BLaER1 treated with 17β-estradiol and CSF1 and Interleukin-3, amounts not matched to agents 10 nM and 100 nM (cell line): Measurements from ENCODE around the gene RGS12.
A peak's percentile ranks its signal among the peaks of the same experiment; 100 is the strongest.

Experiments
- H3K27ac ChIP-seq, 11 experiments: shearing (Covaris generic); formaldehyde crosslinking; 2 replicates each; pipeline ENCODE4 v1.8.1; 2022
- H3K27me3 ChIP-seq, 11 experiments: shearing (Covaris generic); formaldehyde crosslinking; 2 replicates each; pipeline ENCODE4 v1.8.1; 2022
- H3K36me3 ChIP-seq, 11 experiments: shearing (Covaris generic); formaldehyde crosslinking; 2 replicates each; pipeline ENCODE4 v1.8.1; 2022
- H3K4me1 ChIP-seq, 10 experiments: shearing (Covaris generic); formaldehyde crosslinking; 2 replicates each; pipeline ENCODE4 v1.8.1; 2022
- H3K4me2 ChIP-seq, 11 experiments: shearing (Covaris generic); formaldehyde crosslinking; 2 replicates each; pipeline ENCODE4 v1.8.1; 2022
- H3K4me3 ChIP-seq, 10 experiments: shearing (Covaris generic); formaldehyde crosslinking; 2 replicates each; pipeline ENCODE4 v1.8.1; 2022
- H3K9ac ChIP-seq, 11 experiments: shearing (Covaris generic); formaldehyde crosslinking; 2 replicates each; pipeline ENCODE4 v1.8.1; 2022
- H3K9me3 ChIP-seq, 11 experiments: shearing (Covaris generic); formaldehyde crosslinking; replicated peaks in 1 of 11; 2 replicates each; pipeline ENCODE4 v1.8.1; 2022
- H4K20me1 ChIP-seq, 11 experiments: shearing (Covaris generic); formaldehyde crosslinking; 2 replicates each; pipeline ENCODE4 v1.8.1; 2022
- Cebpa-rat ChIP-seq, 11 experiments: shearing (Covaris generic); IDR thresholded peaks; 2 replicates each; pipeline ENCODE4 v1.8.1; 2022

The RGS12 gene

DNA sequence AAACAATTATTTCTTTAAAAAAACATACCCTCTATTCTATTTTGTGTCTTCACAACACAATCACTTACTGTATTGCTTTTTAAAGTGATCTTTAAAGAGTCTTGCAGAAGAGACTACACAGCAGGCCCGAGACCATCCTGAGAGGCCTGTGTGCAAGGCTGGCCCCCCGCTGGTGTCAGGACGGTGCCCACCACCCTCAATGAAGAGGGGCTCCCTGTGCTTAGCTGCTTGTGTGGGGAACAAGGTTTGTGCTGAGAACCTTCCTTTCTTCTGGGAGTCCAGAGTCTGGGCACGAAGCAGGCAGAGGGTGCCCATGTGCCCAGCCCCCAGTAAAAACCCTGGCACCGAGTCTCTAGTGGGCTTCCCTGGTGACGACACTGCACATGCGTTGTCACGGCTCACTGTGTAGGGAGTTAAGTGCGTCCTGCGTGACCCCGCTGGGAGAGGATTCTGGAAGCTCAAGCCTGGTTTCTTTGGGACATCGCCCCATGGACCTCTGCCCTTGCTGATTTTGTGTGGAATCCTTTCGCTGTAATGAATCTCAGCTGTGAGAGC lies 22.0 kb downstream of the RGS12 start:
- Histone ChIP-seq H3K9ac (0 out of 22 replicates have a peak overlapping the region, but pooled peaks of 1 of the 11 experiments have one; percentile 20), H3K4me3 (no peak overlapping the region), H3K9me3 (no peaks in the 10 kb centered on the region), H3K27me3 (no peaks in the 10 kb centered on the region), H3K4me2 (no peak overlapping the region), H3K4me1 (peaks cover 7 to 66% (median 57%) of the 10 kb centered on the region in 10 experiments; a peak in 18 of 20 replicates), H4K20me1 (peaks cover 0 to 96% (median 77%) of the 10 kb centered on the region in 11 experiments; a peak in 19 of 22 replicates), H3K36me3 (peaks cover 26 to 87% (median 60%) of the 10 kb centered on the region in 11 experiments), H3K27ac (peak overlapping the region in 1 of 11 experiments; percentile 32; a peak in 1 of 22 replicates)
- TF ChIP-seq Cebpa-rat (IDR thresholded peaks at IDR 0.05) = no peak

DNA sequence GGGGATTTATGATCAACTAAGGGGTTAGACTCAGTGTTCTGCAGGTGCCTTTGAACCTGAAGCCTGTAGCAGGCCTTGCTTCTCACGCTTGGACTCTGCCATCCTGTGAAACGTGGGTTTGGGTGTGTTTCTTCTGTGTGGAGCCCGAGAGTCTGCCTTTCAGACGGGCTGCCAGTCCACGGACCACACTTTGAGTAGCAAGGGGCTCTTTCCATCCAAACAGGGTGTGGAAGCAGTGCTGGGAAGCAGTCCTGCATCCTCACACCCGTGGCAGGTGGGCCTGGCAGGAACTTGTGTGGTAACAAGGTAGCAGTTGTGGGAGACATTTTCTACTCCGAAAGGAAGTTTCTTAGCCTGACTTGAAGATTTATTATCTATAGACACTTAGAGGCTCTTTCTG lies 22.7 kb downstream of the RGS12 start:
- Histone ChIP-seq H3K27me3 (no peaks in the 10 kb centered on the region), H3K4me2 (no peak overlapping the region), H3K9ac (no peak overlapping the region), H3K9me3 (no peaks in the 10 kb centered on the region), H3K4me1 (peaks cover 7 to 66% (median 56%) of the 10 kb centered on the region in 10 experiments; a peak in 18 of 20 replicates), H3K27ac (no peak overlapping the region), H3K36me3 (peaks cover 26 to 95% (median 67%) of the 10 kb centered on the region in 11 experiments), H4K20me1 (peaks cover 0 to 96% (median 78%) of the 10 kb centered on the region in 11 experiments; a peak in 19 of 22 replicates), H3K4me3 (no peak overlapping the region)
- TF ChIP-seq Cebpa-rat (IDR thresholded peaks at IDR 0.05) = no peak

DNA sequence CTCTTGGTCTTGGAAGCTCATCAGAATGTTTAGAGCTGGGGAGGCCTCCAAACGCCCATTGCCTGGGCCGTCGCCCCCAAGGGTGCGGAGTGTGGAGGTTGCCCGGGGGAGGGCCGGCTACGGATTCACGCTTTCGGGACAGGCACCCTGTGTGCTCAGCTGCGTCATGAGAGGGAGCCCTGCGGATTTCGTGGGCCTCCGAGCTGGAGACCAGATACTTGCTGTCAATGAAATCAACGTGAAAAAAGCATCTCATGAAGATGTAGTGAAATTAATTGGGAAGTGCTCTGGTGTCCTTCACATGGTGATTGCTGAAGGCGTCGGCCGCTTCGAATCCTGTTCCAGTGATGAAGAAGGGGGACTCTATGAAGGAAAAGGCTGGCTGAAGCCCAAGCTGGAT lies 23.3 kb downstream of the RGS12 start:
- H3K4me1 ChIP-seq = peaks cover 7 to 66% (median 55%) of the 10 kb centered on the region in 10 experiments; a peak in 18 of 20 replicates
- no peak overlapping the region for H3K9ac ChIP-seq
- peaks cover 26 to 97% (median 73%) of the 10 kb centered on the region in 11 experiments for H3K36me3 ChIP-seq
- no peak for TF ChIP-seq Cebpa-rat (IDR thresholded peaks at IDR 0.05)
- peaks cover 0 to 96% (median 77%) of the 10 kb centered on the region in 11 experiments; a peak in 19 of 22 replicates for H4K20me1 ChIP-seq
- H3K4me3 ChIP-seq = no peak overlapping the region
- H3K4me2 ChIP-seq = no peak overlapping the region
- H3K27ac ChIP-seq = no peak overlapping the region
- no peaks in the 10 kb centered on the region for H3K27me3 ChIP-seq
- no peaks in the 10 kb centered on the region for H3K9me3 ChIP-seq

DNA sequence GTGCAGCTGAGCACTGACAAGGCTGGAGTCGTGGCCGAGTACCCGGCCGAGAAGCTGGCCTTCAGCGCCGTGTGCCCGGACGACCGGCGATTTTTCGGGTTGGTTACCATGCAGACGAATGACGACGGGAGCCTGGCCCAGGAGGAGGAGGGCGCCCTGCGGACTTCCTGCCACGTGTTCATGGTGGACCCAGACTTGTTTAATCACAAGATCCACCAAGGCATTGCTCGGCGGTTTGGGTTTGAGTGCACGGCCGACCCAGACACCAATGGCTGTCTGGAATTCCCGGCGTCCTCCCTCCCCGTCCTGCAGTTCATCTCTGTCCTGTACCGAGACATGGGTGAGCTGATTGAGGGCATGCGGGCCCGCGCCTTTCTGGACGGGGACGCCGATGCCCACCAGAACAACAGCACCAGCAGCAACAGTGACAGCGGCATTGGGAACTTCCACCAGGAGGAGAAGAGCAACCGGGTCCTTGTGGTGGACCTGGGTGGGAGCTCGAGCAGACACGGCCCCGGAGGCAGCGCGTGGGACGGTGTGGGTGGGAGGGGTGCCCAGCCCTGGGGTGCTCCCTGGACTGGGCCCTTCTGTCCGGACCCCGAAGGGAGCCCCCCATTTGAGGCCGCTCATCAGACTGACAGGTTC lies 24.3 kb downstream of the RGS12 start:
- Histone ChIP-seq H3K36me3 (peaks cover 31 to 97% (median 83%) of the 10 kb centered on the region in 11 experiments), H3K27ac (peak overlapping the region in 4 of 11 experiments; percentile 44 to 52 (median 49); a peak in 5 of 22 replicates), H3K27me3 (no peaks in the 10 kb centered on the region), H3K9me3 (no peaks in the 10 kb centered on the region), H4K20me1 (peaks cover 0 to 96% (median 85%) of the 10 kb centered on the region in 11 experiments; a peak in 19 of 22 replicates), H3K4me2 (peak overlapping the region in 2 of 11 experiments; percentile 35 to 63; a peak in 2 of 22 replicates), H3K4me3 (no peak overlapping the region), H3K9ac (0 out of 22 replicates have a peak overlapping the region, but pooled peaks of 1 of the 11 experiments have one; percentile 45), H3K4me1 (peaks cover 7 to 66% (median 59%) of the 10 kb centered on the region in 10 experiments; a peak in 18 of 20 replicates)
- TF ChIP-seq Cebpa-rat (IDR thresholded peaks at IDR 0.05) = no peak

DNA sequence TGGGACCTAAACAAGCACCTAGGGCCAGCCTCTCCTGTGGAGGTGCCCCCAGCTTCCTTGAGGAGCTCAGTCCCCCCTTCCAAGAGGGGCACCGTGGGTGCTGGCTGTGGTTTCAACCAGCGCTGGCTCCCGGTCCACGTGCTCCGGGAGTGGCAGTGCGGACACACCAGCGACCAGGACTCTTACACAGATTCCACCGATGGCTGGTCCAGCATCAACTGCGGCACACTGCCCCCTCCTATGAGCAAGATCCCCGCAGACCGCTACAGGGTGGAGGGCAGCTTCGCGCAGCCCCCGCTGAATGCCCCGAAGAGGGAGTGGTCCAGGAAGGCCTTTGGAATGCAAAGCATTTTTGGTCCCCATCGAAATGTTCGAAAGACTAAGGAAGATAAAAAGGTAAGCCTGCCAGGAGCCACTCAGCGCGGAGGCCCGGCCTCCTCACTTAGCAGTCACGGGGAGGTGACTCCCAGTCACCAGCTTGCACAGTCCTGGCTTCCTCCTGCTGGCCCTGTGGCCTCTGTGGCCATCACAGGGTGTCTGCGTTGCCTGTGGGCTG lies 24.9 kb downstream of the RGS12 start:
- Histone ChIP-seq H3K4me1 (peaks cover 7 to 62% (median 57%) of the 10 kb centered on the region in 10 experiments; a peak in 18 of 20 replicates), H3K9me3 (peaks cover 0 to 2% (median 0%) of the 10 kb centered on the region in 11 experiments; a peak in 2 of 22 replicates), H3K4me2 (peak overlapping the region in 9 of 11 experiments; percentile 27 to 66 (median 47); a peak in 16 of 22 replicates), H3K9ac (peak overlapping the region in 6 of 11 experiments; percentile 18 to 57 (median 39); a peak in 8 of 22 replicates), H3K36me3 (peaks cover 32 to 97% (median 87%) of the 10 kb centered on the region in 11 experiments), H3K27ac (peak overlapping the region in 8 of 11 experiments; percentile 37 to 54 (median 49); a peak in 14 of 22 replicates), H3K27me3 (no peaks in the 10 kb centered on the region), H3K4me3 (no peak overlapping the region), H4K20me1 (peaks cover 0 to 93% (median 83%) of the 10 kb centered on the region in 11 experiments; a peak in 19 of 22 replicates)
- TF ChIP-seq Cebpa-rat (IDR thresholded peaks at IDR 0.05) = no peak

DNA sequence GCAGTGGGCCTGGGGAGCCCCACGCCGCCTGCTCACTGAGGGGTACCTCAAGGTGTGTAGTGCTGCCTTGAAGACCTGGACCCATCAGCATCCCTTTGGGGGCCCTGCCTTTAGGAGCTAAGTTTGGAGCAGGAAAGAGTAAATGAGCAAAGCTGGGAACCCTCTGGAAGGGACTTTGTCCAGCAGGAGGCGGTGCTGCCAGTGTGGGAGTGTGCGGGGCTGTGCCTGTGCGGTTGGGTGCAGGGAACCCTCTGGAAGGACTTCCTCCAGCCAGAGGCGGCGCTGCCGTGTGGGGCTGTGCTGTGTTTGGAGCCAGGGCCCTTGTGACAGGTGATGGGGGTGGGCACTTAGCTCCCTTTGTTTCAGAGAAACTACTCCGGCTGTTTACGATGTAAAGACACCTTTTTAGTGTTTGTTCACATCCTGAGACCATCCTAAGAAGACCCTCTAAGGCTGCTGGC lies 25.8 kb downstream of the RGS12 start:
- Histone ChIP-seq H4K20me1 (peaks cover 0 to 93% (median 78%) of the 10 kb centered on the region in 11 experiments; a peak in 19 of 22 replicates), H3K9me3 (peaks cover 0 to 9% (median 0%) of the 10 kb centered on the region in 11 experiments; a peak in 5 of 22 replicates), H3K4me3 (no peak overlapping the region), H3K27ac (peak overlapping the region in 8 of 11 experiments; percentile 37 to 54 (median 49); a peak in 15 of 22 replicates), H3K27me3 (no peaks in the 10 kb centered on the region), H3K4me1 (peaks cover 7 to 54% (median 48%) of the 10 kb centered on the region in 10 experiments; a peak in 18 of 20 replicates), H3K9ac (peak overlapping the region in 5 of 11 experiments; percentile 23 to 50 (median 45); a peak in 6 of 22 replicates), H3K4me2 (peak overlapping the region in 9 of 11 experiments; percentile 27 to 66 (median 47); a peak in 17 of 22 replicates), H3K36me3 (peaks cover 37 to 97% (median 88%) of the 10 kb centered on the region in 11 experiments)
- TF ChIP-seq Cebpa-rat (IDR thresholded peaks at IDR 0.05) = no peak

DNA sequence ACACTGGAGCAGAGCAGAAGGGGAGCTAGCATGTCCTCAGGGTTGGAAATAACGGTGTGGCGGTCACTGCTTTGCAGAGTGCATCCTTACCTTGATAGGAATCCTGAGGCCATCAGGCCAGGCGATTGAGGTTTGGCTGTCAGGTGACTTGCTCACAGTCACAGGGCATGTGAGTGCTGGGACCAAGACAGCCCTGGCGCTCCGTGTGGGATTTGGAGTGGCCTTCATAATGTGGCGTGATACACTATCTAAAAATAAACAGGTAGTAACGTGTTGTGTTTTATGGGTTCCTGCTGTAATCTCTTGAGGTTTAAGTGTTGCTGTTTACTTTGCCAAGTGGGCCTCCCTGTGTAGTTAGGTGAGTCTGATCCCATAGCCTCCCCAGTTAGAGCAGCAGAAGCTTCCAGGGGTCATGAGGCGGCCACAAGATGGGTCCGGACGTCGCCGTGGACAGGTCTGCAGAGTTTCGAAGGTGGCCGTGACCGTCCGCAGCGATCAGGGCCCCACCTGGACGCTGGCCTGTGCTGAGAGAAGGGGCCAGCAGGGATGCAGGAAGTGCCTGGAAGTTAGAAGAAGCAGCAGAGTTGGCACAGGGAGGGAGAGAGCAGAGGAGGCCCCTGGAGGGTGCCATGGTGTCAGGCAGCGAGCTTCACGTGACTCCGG lies 27.7 kb downstream of the RGS12 start:
- Histone ChIP-seq H3K4me3 (no peak overlapping the region), H3K4me1 (peaks cover 7 to 51% (median 46%) of the 10 kb centered on the region in 10 experiments; a peak in 18 of 20 replicates), H3K9me3 (peaks cover 8 to 26% (median 17%) of the 10 kb centered on the region in 11 experiments; a peak in 20 of 22 replicates), H3K9ac (peak overlapping the region in 3 of 11 experiments; percentile 4 to 24 (median 20); a peak in 3 of 22 replicates), H4K20me1 (peaks cover 0 to 90% (median 67%) of the 10 kb centered on the region in 11 experiments; a peak in 19 of 22 replicates), H3K4me2 (peak overlapping the region in 5 of 11 experiments; percentile 1 to 58 (median 36); a peak in 9 of 22 replicates), H3K27me3 (no peaks in the 10 kb centered on the region), H3K36me3 (peaks cover 50 to 100% (median 94%) of the 10 kb centered on the region in 11 experiments), H3K27ac (peak overlapping the region in 2 of 11 experiments; percentile 18 to 42; a peak in 4 of 22 replicates)
- no peak for TF ChIP-seq Cebpa-rat (IDR thresholded peaks at IDR 0.05)
